Tibial artery (tissue), 4 donors: Measurements from ENCODE around the gene SRGN.

Source experiments
- DNase-seq, 2 donors: peaks; one replicate each; pipeline ENCODE4 v3.0.0-alpha.2; 2019
- H3K27ac ChIP-seq, 2 donors: fragments of 200-600 bp; sonication (generic) in 1 of 2; 1 replicate in 1 of 2; 2 replicates in 1 of 2; pipeline ENCODE4 v1.5.1; 2018 to 2019; ENCODE audit warnings: mild to moderate bottlenecking in 1 of 2
- H3K27me3 ChIP-seq, 2 donors: fragments of 200-600 bp; sonication (generic) in 1 of 2; one replicate each; pipeline versions ENCODE4 v1.5.1 to v1.6.0; 2016 to 2019
- H3K36me3 ChIP-seq, 3 donors: fragments of 200-600 bp; sonication (generic) in 2 of 3; one replicate each; pipeline ENCODE4 v1.5.1; 2016 to 2019; ENCODE audit warnings: mild to moderate bottlenecking in 2 of 3
- H3K4me1 ChIP-seq, 4 donors: fragments of 200-600 bp; sonication (generic) in 2 of 4; 1 replicate in 3 of 4; 2 replicates in 1 of 4; pipeline ENCODE4 v1.5.1; 2016 to 2019
- H3K4me3 ChIP-seq, 2 donors: fragments of 200-600 bp; sonication (generic) in 1 of 2; 1 replicate in 1 of 2; 2 replicates in 1 of 2; pipeline ENCODE4 v1.5.1; 2018 to 2019; ENCODE audit warnings: mild to moderate bottlenecking in 2 of 2
- H3K9me3 ChIP-seq, 3 donors: fragments of 200-600 bp; sonication (generic) in 1 of 3; one replicate each; pipeline ENCODE4 v1.5.1; 2016 to 2019
- intact Hi-C: fragments of 100-400 bp; cut with DNase I; formaldehyde crosslinking; loops from one replicate; pipeline ENCODE4 v1.15.0; 2023; ENCODE audit warnings: low total_unique reads
- TF ChIP-seq, protein P1 (sequence below), 2 experiments: fragments of 200-600 bp in 1 of 2; fragments of 450-650 bp in 1 of 2; IDR thresholded peaks; one replicate each; pipeline ENCODE4 v1.5.1; 2017 to 2019; ENCODE audit warnings: antibody characterized with exemption in 2 of 2, mild to moderate bottlenecking in 1 of 2, moderate library complexity in 1 of 2

The SRGN gene

DNA sequence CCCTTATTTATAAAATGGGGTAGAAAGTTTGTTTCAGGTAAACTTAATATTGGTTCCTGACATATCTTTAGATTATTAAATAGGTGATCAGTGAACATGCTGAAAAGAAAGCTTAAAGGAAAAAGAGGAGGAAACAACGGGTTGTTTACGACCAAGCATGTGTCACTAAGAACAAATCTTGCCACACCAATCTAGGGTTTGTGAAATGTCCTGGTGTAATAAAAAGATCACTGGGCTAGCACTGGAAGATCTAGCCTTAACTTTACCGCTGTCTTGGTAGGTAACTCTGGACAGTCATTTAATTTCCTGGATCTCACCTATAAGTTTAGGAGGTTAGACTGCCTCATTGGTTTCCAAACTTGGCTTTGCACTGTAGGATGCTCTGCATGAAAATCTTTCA lies 55.1 kb downstream of the SRGN start:
- TF ChIP-seq, protein P1, sequence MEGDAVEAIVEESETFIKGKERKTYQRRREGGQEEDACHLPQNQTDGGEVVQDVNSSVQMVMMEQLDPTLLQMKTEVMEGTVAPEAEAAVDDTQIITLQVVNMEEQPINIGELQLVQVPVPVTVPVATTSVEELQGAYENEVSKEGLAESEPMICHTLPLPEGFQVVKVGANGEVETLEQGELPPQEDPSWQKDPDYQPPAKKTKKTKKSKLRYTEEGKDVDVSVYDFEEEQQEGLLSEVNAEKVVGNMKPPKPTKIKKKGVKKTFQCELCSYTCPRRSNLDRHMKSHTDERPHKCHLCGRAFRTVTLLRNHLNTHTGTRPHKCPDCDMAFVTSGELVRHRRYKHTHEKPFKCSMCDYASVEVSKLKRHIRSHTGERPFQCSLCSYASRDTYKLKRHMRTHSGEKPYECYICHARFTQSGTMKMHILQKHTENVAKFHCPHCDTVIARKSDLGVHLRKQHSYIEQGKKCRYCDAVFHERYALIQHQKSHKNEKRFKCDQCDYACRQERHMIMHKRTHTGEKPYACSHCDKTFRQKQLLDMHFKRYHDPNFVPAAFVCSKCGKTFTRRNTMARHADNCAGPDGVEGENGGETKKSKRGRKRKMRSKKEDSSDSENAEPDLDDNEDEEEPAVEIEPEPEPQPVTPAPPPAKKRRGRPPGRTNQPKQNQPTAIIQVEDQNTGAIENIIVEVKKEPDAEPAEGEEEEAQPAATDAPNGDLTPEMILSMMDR (IDR thresholded peaks at IDR 0.05), result no peak
- peaks cover 0 to 5% (median 0%) of the 10 kb centered on the region in 3 donors for H3K36me3 ChIP-seq
- intact Hi-C loops, result no loop called here
- no peaks in the 10 kb centered on the region for H3K27me3 ChIP-seq
- no peaks in the 10 kb centered on the region for H3K9me3 ChIP-seq
- no peak for DNase-seq
- peaks cover 0 to 4% (median 0%) of the 10 kb centered on the region in 4 donors for H3K4me1 ChIP-seq
- H3K27ac ChIP-seq, result no peak overlapping the region
- H3K4me3 ChIP-seq, result no peak overlapping the region

DNA sequence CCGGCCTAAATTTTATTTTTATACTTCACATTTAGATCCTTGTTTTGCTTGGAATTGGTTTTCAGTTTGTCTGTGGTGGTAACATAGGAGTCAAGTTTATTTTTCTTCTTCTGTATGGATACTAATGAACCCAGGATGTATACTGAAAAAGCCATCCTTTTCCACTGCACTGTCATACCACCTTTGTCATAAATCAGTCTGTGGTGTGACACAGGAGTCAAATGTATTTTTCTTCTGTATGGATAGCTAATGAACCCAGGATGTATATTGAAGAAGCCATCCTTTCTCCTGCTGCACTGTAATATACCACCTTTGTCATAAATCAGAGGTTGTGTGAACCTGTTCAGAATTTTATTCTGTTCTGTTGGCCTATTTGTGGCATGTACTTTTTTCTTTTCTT lies 57.4 kb downstream of the SRGN start:
- intact Hi-C loops, result no loop called here
- no peaks in the 10 kb centered on the region for H3K27me3 ChIP-seq
- TF ChIP-seq, protein P1 (IDR thresholded peaks at IDR 0.05), result no peak
- H3K4me1 ChIP-seq, result peaks cover 0 to 4% (median 0%) of the 10 kb centered on the region in 4 donors
- no peak for DNase-seq
- no peak overlapping the region for H3K27ac ChIP-seq
- peaks cover 0 to 5% (median 0%) of the 10 kb centered on the region in 3 donors for H3K36me3 ChIP-seq
- H3K9me3 ChIP-seq, result no peaks in the 10 kb centered on the region
- no peak overlapping the region for H3K4me3 ChIP-seq

DNA sequence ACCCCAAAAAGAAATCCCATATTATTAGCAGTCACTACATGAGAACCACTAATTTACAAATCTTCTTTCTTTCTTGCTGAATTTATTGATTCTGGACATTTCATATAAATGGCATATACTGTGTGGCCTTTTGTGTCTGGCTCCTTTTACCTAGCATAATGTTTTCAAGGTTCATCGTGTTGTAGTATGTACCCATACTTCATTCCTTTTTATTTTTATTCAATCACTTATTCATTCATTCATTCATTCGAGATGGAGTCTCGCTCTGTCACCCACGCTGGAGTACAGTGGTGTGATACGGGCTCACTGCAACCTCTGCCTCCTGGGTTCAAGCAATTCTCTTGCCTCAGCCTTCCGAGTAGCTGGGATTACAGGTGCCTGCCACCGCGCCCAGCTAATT lies 58.0 kb downstream of the SRGN start:
- DNase-seq, result no peak
- intact Hi-C loops, result no loop called here
- Histone ChIP-seq H3K27me3 (no peaks in the 10 kb centered on the region), H3K4me3 (no peak overlapping the region), H3K9me3 (no peaks in the 10 kb centered on the region), H3K4me1 (peaks cover 0 to 4% (median 0%) of the 10 kb centered on the region in 4 donors), H3K36me3 (peaks cover 0 to 5% (median 0%) of the 10 kb centered on the region in 3 donors), H3K27ac (no peak overlapping the region)
- TF ChIP-seq, protein P1 (IDR thresholded peaks at IDR 0.05), result no peak

DNA sequence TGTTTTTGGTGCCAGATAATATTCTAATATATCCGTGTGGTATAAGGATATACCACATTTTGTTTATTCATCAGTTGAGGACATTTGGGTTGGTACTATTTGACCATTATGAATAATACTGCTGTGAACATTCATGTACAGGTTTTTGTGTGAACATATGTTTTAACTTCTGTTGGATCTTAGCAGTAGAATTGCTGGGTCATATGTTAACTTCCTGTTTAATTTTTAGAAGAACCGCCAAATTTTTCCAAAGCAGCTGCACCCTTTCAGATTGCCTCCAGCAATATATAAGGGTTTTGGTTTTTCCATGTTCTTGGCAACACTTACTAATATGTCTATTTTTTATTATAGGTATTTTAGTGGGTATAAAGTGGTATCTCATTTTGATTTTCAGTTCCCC lies 58.9 kb downstream of the SRGN start:
- H3K4me3 ChIP-seq, result no peak overlapping the region
- H3K9me3 ChIP-seq, result no peaks in the 10 kb centered on the region
- TF ChIP-seq, protein P1 (IDR thresholded peaks at IDR 0.05), result no peak
- H3K27me3 ChIP-seq, result no peaks in the 10 kb centered on the region
- H3K27ac ChIP-seq, result no peak overlapping the region
- peaks cover 0 to 5% (median 0%) of the 10 kb centered on the region in 3 donors for H3K36me3 ChIP-seq
- intact Hi-C loops, result no loop called here
- peaks cover 0 to 4% (median 0%) of the 10 kb centered on the region in 4 donors for H3K4me1 ChIP-seq
- no peak for DNase-seq

DNA sequence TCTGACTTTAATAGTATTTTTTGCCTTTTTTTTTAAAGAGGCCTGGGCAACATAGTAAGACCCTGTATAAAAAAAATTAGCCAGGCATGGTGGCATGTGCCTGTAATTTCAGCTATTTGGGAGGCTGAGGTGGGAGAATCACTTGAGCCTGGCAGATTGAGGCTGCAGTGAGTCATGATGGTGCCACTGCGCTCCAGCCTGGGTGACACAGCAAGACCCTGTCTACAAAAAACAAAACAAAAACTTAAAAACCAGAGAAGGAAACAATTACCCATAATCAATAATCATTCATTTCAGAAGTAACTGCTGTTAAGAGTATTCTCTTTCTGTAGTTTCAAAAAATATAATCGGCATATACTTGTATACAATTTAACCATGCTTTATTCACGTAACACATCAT lies 64.1 kb downstream of the SRGN start:
- TF ChIP-seq, protein P1 (IDR thresholded peaks at IDR 0.05), result no peak
- no peaks in the 10 kb centered on the region for H3K36me3 ChIP-seq
- intact Hi-C loops, result no loop called here

DNA sequence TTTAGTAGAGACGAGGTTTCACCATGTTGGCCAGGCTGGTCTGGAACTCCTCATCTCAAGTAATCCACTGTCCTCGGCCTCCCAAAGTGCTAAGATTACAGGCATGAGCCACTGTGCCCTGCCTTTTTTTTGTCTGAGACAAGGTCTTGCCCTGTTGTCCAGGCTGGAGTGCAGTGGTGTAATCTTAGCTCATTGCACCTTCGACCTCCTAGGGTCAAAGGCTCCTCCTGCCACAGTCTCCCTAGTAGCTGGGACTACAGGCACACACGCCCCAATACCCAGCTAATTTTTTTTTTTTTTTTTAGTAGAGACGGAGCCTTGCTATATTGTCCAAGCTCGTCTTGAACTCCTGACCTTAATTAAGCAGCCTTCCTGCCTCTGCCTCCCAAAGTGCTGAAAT lies 65.3 kb downstream of the SRGN start:
- no peaks in the 10 kb centered on the region for H3K4me1 ChIP-seq
- no peak overlapping the region for H3K4me3 ChIP-seq
- intact Hi-C loops, result no loop called here
- H3K27ac ChIP-seq, result no peak overlapping the region
- peaks cover under 1 to 6% (median 4%) of the 10 kb centered on the region in 3 donors for H3K36me3 ChIP-seq
- TF ChIP-seq, protein P1 (IDR thresholded peaks at IDR 0.05), result no peak
- no peak for DNase-seq
- no peaks in the 10 kb centered on the region for H3K27me3 ChIP-seq
- H3K9me3 ChIP-seq, result no peaks in the 10 kb centered on the region

More for the DNA sequence above, 64.1 kb downstream of the SRGN start:
- Histone ChIP-seq H3K4me3 (no peak overlapping the region), H3K27ac (no peak overlapping the region), H3K4me1 (peaks cover 0 to 4% (median 0%) of the 10 kb centered on the region in 4 donors), H3K27me3 (no peaks in the 10 kb centered on the region), H3K9me3 (no peaks in the 10 kb centered on the region)
- no peak for DNase-seq
